LNCaP clone FGC (cell line): ENCODE results near the gene CMIP.

ENCODE experiments used
- DNase-seq: peaks from one replicate; pipeline ENCODE4 v3.0.0-alpha.2; 2011; ENCODE audit warnings: low read depth
- H3K4me3 ChIP-seq: 2 replicates; pipeline ENCODE4 v1.5.1; 2011; ENCODE audit warnings: mild to moderate bottlenecking, low read depth, low read length, control low read depth
- TF ChIP-seq, protein P1 (sequence below): IDR thresholded peaks from 2 replicates; pipeline ENCODE4 v1.5.1; 2012; ENCODE audit warnings: mild to moderate bottlenecking; ENCODE audit not compliant: control insufficient read depth, insufficient read depth; ENCODE audit errors: extremely low read depth

The CMIP gene

DNA sequence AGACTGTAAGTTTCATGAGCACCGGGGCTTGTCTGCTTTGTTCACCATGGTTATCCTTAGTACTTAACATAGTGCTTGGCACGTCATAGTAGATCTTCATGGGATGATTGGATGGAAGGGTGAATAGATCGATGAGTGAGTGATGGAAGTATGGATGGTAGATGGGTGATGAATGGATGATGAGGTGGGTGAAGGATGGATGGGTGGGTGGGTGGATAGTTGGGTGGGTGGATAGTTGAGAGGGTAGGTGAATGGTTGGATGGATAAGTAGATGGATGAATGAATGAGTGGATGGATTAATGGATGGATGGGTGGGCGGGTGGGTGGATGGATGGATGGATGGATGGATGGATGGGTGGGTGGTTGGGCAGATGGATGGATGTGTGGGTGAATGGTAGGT lies 201.3 kb downstream of the CMIP start:
- TF ChIP-seq, protein P1, sequence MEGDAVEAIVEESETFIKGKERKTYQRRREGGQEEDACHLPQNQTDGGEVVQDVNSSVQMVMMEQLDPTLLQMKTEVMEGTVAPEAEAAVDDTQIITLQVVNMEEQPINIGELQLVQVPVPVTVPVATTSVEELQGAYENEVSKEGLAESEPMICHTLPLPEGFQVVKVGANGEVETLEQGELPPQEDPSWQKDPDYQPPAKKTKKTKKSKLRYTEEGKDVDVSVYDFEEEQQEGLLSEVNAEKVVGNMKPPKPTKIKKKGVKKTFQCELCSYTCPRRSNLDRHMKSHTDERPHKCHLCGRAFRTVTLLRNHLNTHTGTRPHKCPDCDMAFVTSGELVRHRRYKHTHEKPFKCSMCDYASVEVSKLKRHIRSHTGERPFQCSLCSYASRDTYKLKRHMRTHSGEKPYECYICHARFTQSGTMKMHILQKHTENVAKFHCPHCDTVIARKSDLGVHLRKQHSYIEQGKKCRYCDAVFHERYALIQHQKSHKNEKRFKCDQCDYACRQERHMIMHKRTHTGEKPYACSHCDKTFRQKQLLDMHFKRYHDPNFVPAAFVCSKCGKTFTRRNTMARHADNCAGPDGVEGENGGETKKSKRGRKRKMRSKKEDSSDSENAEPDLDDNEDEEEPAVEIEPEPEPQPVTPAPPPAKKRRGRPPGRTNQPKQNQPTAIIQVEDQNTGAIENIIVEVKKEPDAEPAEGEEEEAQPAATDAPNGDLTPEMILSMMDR = no peak
- DNase-seq = no peak

DNA sequence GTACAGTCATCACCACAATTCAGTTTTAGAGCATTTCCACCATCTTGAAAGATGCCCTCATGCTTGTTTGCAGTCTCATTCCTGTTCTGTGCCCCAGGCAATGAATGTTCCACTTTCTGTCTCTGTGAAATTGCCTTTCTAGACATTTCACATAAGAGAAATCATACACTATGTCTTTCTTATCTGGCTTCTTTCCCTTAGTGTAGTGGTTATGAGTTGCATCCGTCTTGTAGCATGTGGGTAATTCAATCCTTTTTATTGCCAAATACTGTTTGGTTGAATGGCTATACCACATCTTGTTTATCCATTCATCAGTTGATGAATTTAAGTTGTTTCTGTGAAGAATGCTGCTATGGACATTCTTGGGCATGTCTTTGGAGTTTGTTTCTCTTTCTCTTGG lies 202.0 kb downstream of the CMIP start:
- TF ChIP-seq, protein P1 = no peak
- no peak overlapping the region for H3K4me3 ChIP-seq
- DNase-seq = no peak

More for the DNA sequence above, 201.3 kb downstream of the CMIP start:
- H3K4me3 ChIP-seq = no peak overlapping the region

DNA sequence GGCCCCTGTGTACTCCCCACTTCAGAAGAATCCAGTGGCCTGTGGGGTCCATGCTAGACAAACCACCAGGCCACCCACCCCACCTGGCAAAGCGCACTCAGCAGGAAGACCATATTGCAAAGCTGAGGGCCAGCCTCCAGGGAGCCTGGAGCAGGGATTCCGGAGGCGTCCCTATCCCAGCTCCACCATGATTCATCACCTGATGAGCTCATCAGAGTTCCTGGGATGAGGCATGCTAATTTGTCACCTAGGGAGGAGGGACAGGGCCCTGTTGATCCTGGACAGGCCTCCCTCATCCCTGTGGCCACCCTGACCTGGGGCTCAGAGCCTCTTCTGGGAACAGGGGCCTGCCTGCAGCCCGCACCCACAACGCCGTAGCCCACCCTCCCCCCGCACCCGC lies 202.9 kb downstream of the CMIP start:
- no peak overlapping the region for H3K4me3 ChIP-seq
- TF ChIP-seq, protein P1 = no peak
- no peak for DNase-seq

DNA sequence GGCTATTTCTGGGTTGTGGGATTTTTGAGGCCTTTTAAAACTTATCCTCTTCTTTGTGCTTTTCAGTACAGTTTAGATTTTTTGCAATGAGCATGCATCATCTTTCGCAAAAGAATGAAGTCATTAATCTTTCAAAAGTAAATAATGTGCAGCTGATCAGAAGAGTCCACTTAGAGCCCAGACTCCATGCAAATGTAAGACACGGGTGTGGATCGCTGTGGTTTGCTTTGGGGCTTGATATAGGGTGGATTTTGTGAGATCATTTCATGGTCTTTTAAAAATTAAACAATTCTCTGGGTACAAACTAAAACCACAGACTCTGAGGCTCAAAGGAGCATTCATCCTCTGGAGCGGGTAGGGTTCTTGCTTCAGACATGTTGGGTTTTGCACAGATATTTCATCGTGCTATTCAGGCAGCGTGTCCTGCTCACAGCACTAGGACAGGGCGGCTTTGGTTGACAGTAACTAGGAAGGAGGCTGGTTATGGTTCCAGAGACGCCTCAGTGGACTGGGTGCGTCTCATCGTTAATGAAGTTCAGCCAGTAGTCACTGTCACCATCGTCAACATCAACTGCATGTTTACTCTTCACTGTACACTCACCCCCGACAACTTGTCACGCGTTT lies 205.1 kb downstream of the CMIP start:
- no peak overlapping the region for H3K4me3 ChIP-seq
- no peak for DNase-seq
- TF ChIP-seq, protein P1 = no peak

DNA sequence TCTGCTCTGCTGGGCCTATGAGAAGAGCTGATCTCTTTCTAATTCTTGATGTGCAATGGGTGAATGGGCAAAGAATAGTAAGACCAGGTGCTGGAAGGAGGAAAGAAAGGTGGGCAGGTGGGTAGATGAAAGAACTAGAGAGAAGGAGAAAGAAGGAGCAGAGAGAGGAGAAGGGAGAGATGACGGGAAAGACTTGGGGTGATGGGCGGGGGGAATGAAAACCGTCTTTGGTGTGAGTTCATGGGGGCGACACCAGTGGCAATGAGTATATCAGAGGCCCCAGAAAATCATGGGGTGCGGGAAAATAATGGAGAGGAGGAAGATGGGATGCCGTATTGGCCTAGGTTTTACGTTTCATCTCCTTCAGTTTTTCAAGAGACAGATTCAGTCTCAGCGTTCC lies 205.7 kb downstream of the CMIP start:
- DNase-seq = no peak
- H3K4me3 ChIP-seq = no peak overlapping the region
- TF ChIP-seq, protein P1 = no peak

DNA sequence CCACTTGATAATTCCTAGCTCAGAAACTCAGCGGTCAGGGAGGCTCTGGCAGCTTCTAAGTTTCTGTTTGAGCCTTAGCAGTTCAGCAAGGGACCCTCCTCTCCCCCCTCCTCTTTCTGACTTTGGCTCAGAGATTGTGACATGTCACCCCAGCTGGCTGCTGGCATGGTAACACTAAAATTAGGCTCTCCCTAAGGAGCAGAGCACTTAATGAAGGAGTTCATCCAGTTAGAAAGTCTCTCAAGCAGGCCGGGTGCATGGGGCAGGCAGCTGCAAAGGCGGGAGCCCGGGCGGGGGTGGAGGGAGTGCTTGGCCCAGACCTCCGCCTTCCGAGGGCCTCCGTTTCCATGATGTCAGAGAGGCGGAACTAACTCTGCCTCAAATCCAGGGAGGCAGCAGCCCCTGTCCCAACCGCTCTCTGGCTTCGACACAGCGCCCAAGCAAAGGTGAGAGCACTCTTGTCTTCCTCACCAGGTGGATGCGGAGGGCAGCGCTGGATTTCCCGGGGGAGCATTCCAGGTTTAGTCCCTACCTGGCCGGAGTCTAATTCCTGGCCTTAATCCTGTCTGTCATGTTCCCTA lies 206.5 kb downstream of the CMIP start:
- TF ChIP-seq, protein P1 = no peak
- DNase-seq = no peak
- no peak overlapping the region for H3K4me3 ChIP-seq
